ENCODE results near the gene ALPK3.

The ALPK3 gene

GRCh38 chr15:84778194-84778593, 39.0 kb upstream of the ALPK3 start:
- TF ChIP-seq ZNF384 (IDR thresholded peaks at IDR 0.05) (no peak), ARNT (IDR thresholded peaks at IDR 0.05) (no peak), ELF4 (IDR thresholded peaks at IDR 0.05) (no peak), HDGF (IDR thresholded peaks at IDR 0.05; ENCODE audit: borderline replicate concordance) (no peak)
- ChIA-PET POLR2A (no interaction called here), CTCF (no interaction called here)
- no peak for DNase-seq (ENCODE audit: extremely low spot score)

- TF ChIP-seq CTBP1 (IDR thresholded peaks at IDR 0.05; ENCODE audit: borderline replicate concordance) (no peak), NFRKB (IDR thresholded peaks at IDR 0.05) (no peak), SP1 (IDR thresholded peaks at IDR 0.05) (no peak), ELF4 (IDR thresholded peaks at IDR 0.05) (no peak), PKNOX1 (IDR thresholded peaks at IDR 0.05) (no peak), FOXA1 (IDR thresholded peaks at IDR 0.05) (no peak), ZNF384 (IDR thresholded peaks at IDR 0.05) (no peak), FOXM1 (IDR thresholded peaks at IDR 0.05; ENCODE audit: borderline replicate concordance) (no peak), TARDBP (IDR thresholded peaks at IDR 0.05) (no peak), LEF1 (IDR thresholded peaks at IDR 0.05; ENCODE audit: borderline replicate concordance) (no peak), FOXK2 (IDR thresholded peaks at IDR 0.05) (no peak), SUZ12 (IDR thresholded peaks at IDR 0.05) (no peak), BHLHE40 (IDR thresholded peaks at IDR 0.05; ENCODE audit: borderline replicate concordance) (no peak), L3MBTL2 (conservative IDR thresholded peaks at IDR 0.05) (no peak), ARNT (IDR thresholded peaks at IDR 0.05) (no peak)
- CTCF ChIA-PET = no interaction called here
Observed at GRCh38 chr15:84780492-84780891, 36.7 kb upstream of the ALPK3 start.

GRCh38 chr15:84781495-84781894, 35.7 kb upstream of the ALPK3 start:
- ChIA-PET POLR2A (no interaction called here), CTCF (no interaction called here)
- TF ChIP-seq NFRKB (IDR thresholded peaks at IDR 0.05) (no peak), HDGF (IDR thresholded peaks at IDR 0.05; ENCODE audit: borderline replicate concordance) (no peak)
- DNase-seq (ENCODE audit: extremely low spot score) = no peak

More at GRCh38 chr15:84780492-84780891, 36.7 kb upstream of the ALPK3 start:
- POLR2A ChIA-PET = no interaction called here
- no peak for DNase-seq (ENCODE audit: extremely low spot score)

GRCh38 chr15:84782346-84782745, 34.8 kb upstream of the ALPK3 start:
- POLR2A ChIA-PET = no interaction called here
- TF ChIP-seq PKNOX1 (IDR thresholded peaks at IDR 0.05) = no peak
- CTCF ChIA-PET = no interaction called here
- DNase-seq (ENCODE audit: extremely low spot score) = no peak

- POLR2A ChIA-PET = no interaction called here
- CTCF ChIA-PET = interaction anchor here (0.7 to 1.0 kb wide), 2 partner anchors 17 to 20 kb away, joined by 3 read pairs; no protein-coding TSS in a partner anchor
- no peak for DNase-seq (ENCODE audit: extremely low spot score)
- TF ChIP-seq ELF4 (IDR thresholded peaks at IDR 0.05) (no peak), LEF1 (IDR thresholded peaks at IDR 0.05; ENCODE audit: borderline replicate concordance) (no peak), FOXM1 (IDR thresholded peaks at IDR 0.05; ENCODE audit: borderline replicate concordance) (no peak), SP1 (IDR thresholded peaks at IDR 0.05) (no peak), BHLHE40 (IDR thresholded peaks at IDR 0.05; ENCODE audit: borderline replicate concordance) (no peak), FOXA1 (IDR thresholded peaks at IDR 0.05) (no peak), TARDBP (IDR thresholded peaks at IDR 0.05) (no peak), CTBP1 (IDR thresholded peaks at IDR 0.05; ENCODE audit: borderline replicate concordance) (no peak), ARNT (IDR thresholded peaks at IDR 0.05) (no peak), FOXK2 (IDR thresholded peaks at IDR 0.05) (no peak), ZNF384 (IDR thresholded peaks at IDR 0.05) (no peak), PKNOX1 (IDR thresholded peaks at IDR 0.05) (no peak), NFRKB (IDR thresholded peaks at IDR 0.05) (no peak), HDGF (IDR thresholded peaks at IDR 0.05; ENCODE audit: borderline replicate concordance) (no peak), SUZ12 (IDR thresholded peaks at IDR 0.05) (no peak), L3MBTL2 (conservative IDR thresholded peaks at IDR 0.05) (no peak)
Observed at GRCh38 chr15:84783493-84784251, 33.5 kb upstream of the ALPK3 start.

- CTCF ChIA-PET = interaction anchor here (1.0 kb wide), 1 partner anchor 17 kb away, joined by 3 read pairs; no protein-coding TSS in a partner anchor
- TF ChIP-seq HDGF (IDR thresholded peaks at IDR 0.05; ENCODE audit: borderline replicate concordance) (no peak), FOXK2 (IDR thresholded peaks at IDR 0.05) (no peak), BHLHE40 (IDR thresholded peaks at IDR 0.05; ENCODE audit: borderline replicate concordance) (no peak), SUZ12 (IDR thresholded peaks at IDR 0.05) (no peak), TARDBP (IDR thresholded peaks at IDR 0.05) (no peak), FOXM1 (IDR thresholded peaks at IDR 0.05; ENCODE audit: borderline replicate concordance) (no peak), FOXA1 (IDR thresholded peaks at IDR 0.05) (no peak), CTBP1 (IDR thresholded peaks at IDR 0.05; ENCODE audit: borderline replicate concordance) (no peak), ARNT (IDR thresholded peaks at IDR 0.05) (no peak), ELF4 (IDR thresholded peaks at IDR 0.05) (no peak), PKNOX1 (IDR thresholded peaks at IDR 0.05) (no peak), L3MBTL2 (conservative IDR thresholded peaks at IDR 0.05) (no peak), SP1 (IDR thresholded peaks at IDR 0.05) (no peak)
- DNase-seq (ENCODE audit: extremely low spot score) = no peak
- POLR2A ChIA-PET = no interaction called here
Observed at GRCh38 chr15:84784262-84784661, 32.9 kb upstream of the ALPK3 start.
